ENCODE data around the gene SPATA22.
"Not testable (repeated sequence)": the region's sequence is repeated elsewhere in the genome, so short reads cannot be mapped to it uniquely, and the experiment has no call there.

Gene SPATA22, protein sequence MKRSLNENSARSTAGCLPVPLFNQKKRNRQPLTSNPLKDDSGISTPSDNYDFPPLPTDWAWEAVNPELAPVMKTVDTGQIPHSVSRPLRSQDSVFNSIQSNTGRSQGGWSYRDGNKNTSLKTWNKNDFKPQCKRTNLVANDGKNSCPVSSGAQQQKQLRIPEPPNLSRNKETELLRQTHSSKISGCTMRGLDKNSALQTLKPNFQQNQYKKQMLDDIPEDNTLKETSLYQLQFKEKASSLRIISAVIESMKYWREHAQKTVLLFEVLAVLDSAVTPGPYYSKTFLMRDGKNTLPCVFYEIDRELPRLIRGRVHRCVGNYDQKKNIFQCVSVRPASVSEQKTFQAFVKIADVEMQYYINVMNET

DNA sequence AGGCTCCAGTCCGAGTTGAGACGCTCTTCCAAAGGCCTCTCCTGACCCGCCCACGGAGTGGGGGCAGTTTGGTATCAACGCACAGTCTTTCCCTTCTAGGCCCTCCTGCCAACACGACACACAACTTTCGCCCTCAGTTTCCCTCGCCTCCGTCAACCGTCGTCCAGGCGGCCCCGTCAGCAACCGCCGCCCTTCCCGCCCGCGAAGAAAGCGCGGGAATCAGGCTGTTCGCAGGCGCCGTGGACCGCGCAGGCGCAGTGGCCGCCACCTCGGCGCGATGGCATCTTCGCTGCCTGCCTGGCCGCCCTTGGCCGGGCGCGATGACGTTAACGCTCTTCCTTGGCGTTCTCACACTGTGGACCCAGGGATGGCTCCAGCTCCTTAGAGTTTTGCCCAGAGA, at the start of gene SPATA22:
Gene SPATA22, minus strand, starts transcription at position 221 of the 400 bp plus-strand sequence. CDS start 2,494 bp downstream, outside the sequence.
- no peak for DNase-seq (ENCODE audit: low read depth)

DNA sequence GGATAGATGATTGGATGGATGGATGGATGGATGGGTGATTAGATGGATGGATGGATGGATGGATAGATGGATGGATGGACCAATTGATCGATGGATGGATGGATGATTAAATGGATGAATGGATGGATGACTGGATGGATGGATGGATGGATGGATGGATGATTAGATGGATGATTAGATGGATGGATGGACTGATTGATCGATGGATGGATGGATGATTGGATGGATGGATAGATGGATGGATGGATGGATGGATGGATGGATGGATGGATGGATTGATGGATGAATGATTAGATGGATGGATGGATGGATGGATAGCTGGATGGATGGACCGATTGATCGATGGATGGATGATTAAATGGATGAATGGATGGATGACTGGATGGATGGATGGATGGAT, 47.9 kb upstream of the SPATA22 start:
- DNase-seq (ENCODE audit: low read depth), result not testable (repeated sequence)

DNA sequence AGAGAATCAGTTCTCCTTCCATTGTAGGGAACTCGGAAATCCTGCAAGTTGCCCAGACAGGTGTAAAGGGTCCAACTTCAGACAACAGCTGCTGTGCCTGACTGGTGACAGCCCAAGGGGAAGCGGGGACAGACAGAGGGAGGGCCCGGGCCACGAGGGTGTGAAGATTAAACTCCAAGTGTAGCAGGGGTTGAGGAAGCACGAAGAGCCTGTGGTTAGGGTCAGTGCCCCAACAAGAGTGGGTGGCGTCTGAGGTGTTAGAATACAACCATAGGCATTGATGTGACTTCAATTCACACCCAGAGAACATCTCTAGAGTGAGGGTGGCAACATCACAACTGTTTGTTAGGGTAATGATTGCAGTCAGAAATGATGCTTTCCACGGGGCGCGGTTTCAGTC, 43.3 kb upstream of the SPATA22 start:
- no peak for DNase-seq (ENCODE audit: low read depth)

DNA sequence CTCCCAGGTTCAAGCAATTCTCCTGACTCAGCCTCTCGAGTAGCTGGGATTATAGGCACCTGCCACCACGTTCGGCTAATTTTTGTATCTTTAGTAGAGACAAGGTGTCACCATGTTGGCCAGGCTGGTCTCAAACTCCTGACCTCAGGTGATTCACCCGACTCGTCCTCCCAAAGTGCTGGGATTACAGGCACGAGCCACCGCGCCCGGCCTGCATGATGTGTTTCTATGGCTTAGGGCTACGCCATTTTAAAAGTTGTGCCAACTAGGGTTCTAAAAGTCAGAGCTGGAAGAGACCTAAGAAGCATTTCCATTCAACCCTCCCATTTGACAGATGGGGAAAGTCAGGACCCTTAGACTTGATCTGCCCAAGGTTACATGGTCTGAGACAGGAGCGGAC, 42.5 kb upstream of the SPATA22 start:
- not testable (repeated sequence) for DNase-seq (ENCODE audit: low read depth)

DNA sequence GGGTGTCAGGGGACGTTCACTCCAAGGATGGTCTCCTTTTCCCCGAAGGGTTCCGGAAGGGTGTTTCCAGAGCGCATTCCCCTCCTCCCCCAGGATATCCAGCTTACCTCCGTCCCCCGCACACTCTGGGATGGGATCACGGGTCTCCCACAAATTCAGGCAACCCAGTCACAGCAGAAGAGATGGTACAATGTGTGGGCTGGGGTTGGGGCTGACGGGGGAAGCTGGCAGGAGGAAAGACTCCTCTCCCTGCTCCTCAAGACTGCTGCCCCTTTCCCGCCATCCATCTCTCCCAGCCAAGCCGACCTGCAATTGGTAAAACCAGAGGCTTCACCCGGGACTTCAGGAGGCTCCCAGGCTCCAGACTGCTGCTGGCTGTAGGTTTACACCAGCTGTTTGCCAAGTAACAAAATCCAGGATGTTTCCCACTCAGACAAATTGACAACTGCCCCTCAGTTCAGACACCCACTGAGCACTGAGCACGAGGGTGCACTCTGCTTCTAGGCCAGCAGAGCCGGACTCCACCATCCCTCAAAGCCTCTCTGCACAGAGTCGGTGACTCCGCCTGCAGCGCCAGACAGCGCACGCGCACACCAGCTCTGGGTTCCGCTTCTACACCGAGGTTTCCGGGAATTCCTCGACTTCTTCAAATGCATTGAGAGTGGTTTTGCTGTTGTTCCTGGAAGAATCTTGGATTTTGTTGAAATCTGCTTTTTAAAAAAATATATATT, 41.9 kb upstream of the SPATA22 start:
- DNase-seq (ENCODE audit: low read depth), result no peak

DNA sequence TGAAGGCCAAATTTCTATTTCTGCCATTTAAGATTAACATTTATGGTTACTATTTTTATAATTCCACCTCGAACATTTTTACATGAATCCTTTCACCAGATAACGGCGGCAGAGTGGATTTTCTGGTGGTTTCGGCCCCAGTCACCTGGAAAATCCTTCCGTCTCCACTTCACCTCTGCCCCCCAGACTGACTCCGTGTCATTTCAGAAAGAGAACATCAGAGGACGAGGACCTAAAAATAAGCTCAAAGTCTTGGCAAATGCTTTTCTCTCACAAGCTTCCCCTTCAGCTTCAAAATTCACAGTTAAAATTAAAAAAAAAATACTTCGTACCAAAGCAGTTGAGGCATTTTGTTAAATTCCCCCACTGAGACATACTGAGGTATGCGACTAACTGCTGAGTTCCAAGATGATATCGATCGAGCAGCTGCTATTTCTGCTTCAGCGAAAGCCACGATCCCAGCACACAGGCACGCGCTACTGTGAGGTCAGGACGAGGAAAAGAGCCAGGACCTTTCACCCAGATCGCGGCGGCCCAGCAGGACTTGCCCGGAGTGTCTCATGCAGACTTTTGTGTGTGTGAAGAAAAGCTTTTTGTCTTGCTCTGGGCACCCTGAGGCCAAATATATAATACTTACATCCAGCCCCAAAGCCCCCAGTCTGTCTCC, 41.0 kb upstream of the SPATA22 start:
- no peak for DNase-seq (ENCODE audit: low read depth)

DNA sequence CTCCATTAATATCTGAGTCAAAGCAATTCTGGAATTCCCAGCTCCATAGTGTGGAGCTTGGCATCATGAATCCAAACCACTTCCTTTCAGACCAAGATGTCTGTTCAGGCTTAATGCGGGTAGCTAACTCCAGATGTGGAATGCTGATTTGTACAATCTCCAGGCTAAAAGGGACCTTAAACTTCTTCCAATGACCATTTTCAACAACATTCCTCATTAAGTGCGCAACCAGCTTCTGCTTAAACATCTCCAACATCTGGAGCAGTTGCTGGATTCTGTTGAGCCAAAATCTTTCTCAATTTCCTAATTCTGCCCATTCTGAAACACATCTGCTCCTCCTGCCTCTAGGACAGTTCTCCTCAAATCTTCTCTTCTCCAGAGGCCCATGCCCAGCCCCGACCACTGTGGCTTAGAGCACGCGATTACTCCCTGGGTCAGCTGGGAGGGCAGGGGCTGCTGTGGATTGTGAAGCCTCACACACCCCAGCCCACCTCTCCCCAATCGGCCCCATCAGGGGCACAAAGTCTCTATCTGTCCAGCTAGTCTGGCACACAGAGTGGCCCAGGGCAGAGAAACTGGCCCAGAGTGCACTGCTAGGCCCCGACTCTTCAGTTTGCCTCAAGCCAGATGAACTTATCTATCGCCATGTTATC, 40.4 kb upstream of the SPATA22 start:
- no peak for DNase-seq (ENCODE audit: low read depth)

DNA sequence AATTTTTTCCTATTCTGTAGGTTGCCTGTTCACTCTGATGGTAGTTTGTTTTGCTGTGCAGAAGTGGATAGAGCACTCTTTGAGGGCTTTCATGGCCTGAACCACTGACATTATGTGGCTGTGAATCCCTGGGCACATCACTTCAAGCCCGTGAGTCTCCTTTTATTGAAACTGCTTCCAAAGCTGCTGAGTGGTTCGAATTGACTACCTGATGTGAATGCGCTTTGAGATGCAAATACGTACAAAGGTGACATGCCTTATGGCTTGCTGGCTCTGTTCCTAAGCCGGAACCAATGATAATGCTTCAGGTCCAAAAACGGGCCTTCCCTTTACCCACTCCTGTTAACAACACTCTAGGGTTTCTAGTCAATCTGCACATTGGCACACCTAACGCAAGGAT, 38.5 kb upstream of the SPATA22 start:
- no peak for DNase-seq (ENCODE audit: low read depth)

DNA sequence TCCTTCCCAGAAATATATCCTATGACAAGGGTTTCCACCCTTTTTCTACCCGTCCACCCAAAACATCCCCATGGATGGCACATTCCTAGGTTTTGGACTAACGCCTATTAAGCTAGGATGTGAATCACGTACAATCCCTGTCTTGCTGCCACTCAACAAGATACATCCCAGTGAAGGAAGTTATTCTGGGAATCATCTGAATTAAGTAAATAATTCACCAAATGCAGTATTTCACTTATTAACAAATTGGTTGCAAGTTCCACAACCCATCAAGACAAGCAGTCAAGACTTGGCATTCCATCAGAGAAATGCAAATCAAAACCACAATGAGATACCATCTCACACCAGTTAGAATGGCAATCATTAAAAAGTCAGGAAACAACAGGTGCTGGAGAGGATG, 36.2 kb upstream of the SPATA22 start:
- DNase-seq (ENCODE audit: low read depth), result no peak

DNA sequence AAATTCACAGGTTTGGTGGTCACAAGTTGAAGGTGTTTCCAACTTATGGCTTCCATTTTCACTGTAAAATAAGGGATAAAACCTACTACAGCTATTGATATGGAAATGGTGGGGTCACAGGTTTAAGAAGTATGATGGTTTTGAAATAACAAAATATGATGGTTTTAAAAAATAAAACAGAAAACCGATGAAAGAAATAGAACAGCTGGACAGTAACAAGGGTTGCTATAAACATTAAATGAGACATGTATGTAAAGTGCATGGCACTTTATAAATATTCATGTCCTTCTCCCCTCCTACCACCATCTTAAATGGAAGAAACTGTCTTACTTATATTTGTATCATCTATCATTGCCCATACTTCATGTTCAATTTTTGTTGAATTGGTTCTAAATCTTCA, 35.5 kb upstream of the SPATA22 start:
- DNase-seq (ENCODE audit: low read depth), result no peak

DNA sequence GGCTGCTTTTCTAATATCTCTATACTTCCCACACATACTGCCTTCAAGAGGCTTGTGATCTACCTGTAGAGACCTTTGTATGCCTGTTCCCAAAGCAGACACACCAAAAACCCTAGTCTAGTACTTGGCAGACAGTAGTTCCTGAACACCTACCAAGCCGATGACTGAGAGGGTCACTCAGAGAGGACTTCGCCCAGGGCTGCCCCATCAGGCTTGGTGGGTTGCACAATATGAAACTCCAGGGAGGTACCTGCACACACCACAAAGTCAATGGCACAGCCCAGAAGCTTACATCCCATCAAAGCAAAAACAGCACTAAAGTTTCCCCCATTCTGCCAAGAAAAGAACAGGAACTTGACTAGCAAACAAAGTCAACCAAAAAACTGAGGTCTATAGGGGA, 34.4 kb upstream of the SPATA22 start:
- no peak for DNase-seq (ENCODE audit: low read depth)

DNA sequence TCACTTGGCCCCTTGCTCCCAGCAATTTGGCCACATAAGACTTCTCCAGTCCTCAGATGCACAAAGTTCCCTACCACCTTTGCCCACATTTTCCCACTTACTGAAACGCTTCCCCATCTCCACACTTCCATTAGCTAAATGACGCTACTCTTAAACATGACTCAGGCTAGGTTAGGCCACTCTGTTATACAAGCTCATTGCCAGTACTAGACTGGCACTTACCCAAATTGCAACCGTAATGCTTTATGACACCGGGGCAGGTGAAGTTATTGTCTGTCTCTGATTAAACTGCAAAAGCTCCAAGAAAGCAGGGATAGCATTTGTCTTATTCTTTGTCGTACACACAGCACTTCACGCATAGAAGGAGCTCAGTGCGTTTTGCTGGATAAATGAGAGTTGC, 33.4 kb upstream of the SPATA22 start:
- no peak for DNase-seq (ENCODE audit: low read depth)

DNA sequence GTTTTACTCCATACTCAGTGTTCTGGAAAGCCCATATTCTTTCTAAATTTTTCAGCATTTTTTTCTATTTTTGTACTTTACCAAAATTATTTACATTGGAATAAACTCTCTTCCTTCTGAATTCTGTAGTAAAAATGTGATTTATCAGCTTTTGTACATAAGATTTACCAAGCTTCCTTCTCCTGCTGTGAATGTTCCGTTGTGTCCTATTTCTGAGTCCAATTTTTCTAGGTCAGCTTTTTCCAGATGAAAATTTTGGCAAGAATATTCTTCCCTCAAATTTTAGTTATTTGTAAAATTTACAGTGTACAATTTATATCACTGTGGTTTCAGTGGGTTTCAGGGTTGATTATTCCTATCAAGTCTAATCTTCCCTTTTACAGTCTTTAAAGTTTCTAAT, 31.7 kb upstream of the SPATA22 start:
- no peak for DNase-seq (ENCODE audit: low read depth)

DNA sequence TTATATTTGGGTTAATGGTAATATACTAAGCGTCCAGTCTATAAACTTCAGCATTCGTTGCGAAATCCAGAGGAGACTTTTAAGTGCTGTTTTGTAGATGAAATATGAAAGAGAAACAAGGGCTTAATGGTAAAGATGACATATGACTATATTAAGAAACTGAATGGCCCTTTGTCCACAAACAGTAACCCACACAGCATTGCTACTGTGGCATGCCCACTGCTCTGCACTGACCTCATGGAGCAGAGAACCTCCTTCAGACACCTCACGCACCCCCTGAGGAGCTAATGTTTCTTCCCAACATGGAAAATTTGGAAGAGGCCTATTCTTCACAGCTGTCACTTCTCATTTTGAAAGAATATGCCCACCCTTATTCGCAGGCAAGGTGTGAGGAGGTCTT, 30.8 kb upstream of the SPATA22 start:
- no peak for DNase-seq (ENCODE audit: low read depth)

DNA sequence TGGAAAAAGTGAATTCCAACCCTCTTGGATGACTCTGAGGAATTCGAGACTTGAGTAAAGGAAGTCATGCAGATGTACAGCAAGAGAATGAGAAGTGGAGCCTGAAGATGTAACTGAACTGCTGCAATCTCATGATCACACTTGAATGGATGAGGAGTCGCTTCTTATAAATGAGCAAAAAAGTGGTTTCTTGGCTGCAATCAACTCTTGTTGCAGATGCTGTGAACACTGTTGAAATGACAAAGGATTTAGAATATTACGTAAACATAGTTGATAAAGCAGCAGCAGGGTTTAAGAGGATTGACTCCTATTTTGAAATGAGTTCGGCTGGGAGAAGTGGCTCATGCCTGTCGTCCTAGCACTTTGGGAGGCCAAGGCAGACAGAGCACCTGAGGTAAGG, 29.7 kb upstream of the SPATA22 start:
- DNase-seq (ENCODE audit: low read depth), result no peak

DNA sequence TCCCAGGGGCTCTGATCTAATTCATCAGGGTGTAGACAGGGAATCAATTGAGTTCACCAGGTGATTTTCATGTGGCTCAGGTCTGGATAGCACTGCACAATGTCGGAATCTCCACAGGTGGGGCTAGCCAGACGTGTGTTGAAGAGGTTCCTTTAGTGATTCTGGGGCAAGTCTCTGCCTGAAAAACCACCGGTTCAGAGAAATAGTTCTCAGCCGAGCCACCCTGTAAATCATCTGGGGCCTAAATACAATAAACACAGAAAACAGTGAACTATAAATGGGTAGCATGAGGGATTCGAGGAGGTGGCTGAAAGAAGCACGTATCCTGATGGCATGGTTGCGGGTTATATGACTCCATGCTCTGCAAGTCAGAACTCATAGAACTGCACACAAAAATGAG, 25.5 kb upstream of the SPATA22 start:
- DNase-seq (ENCODE audit: low read depth), result no peak

DNA sequence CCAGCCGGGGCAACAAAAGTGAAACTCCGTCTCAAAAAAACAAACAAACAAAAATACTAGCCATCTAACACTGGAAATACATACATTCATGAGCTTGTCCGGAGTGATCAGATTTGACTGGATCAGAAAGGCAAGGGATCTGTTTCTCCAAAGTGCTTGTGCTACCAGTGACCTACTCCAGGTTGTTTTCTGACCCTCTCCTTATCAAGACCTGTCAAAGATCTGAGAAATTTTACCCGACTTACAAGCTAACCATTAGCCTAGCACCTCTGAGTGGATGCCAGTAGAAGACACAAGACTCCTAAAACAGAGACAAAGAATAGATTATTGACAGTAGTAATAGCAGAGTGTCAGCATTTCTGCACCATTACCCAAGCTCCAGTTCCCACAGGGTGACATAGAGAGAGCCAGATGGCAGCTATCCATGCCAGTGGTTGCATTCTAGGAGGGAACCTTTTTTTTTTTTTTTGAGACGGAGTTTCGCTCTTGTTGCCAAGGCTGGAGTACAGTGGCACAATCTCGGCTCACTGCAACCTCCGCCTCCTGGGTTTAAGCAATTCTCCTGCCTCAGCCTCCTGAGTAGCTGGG, 14.0 kb upstream of the SPATA22 start:
- no peak for DNase-seq (ENCODE audit: low read depth)

DNA sequence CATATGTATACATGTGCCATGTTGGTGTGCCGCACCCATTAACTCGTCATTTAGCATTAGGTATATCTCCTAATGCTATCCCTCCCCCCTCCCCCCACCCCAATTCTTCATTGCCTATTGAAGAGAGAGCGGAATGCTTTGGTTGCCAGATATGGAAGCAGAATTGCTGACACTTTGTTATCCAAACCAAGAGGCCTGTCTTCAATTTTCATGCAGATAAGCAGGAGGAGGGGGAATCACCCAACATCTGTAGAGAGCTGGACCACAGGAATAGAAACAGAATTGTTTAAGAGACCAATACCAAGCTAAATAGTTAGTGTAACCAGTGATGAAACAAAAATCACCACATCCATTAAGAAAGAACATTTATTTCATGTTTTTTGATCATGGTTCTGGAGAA, 11.2 kb upstream of the SPATA22 start:
- no peak for DNase-seq (ENCODE audit: low read depth)

DNA sequence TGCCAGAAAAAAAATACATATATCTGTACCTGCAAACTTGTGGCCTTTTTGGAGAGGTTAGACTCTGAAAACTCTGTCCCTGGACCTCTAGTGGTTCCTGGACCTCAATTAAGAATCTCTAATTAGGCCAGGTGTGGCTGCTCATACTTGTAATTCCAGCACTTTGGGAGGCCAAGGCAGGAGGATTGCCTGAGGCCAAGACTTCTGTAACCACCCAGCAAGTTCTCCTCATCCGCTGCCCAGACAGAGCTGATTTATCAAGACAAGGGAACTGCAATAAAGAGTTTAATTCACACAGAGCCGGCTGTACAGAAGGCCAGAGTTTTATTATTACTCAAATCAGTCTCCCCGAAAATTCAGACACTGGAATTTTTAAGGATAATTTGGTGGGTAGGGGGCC, 8.4 kb upstream of the SPATA22 start:
- no peak for DNase-seq (ENCODE audit: low read depth)

DNA sequence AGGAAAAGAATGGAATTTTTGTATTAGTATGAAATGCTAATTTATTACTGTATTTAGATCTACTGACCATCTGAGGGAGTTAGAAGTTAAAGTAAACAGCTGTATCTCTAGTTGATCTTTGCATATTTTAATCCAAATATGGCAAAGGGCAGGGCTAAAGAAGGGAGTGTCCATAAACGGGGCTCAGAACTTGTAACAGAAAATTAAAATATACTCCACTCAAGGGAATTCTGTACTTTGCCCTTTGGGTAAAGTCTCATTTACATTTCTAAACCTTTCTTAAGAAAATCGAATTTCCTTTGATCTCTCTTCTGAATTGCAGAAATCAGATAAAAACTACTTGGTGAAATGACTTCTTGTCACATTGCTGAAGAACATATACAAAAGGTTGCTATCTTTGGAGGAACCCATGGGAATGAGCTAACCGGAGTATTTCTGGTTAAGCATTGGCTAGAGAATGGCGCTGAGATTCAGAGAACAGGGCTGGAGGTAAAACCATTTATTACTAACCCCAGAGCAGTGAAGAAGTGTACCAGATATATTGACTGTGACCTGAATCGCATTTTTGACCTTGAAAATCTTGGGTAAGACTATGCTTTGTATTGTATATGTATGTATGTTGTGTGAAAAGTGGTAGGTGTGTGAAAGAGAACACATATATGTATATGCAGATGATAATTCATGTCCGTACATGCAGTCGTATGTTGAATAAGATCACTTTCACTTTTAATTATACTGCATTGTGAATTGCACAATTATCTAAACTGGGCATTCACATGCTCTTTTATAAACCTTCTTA, 4.4 kb upstream of the SPATA22 start, which contains the start of gene ASPA:
Gene ASPA, plus strand, starts transcription at position 186 of the 799 bp plus-strand sequence. Its CDS starts 163 bp downstream, at position 349.
- no peak for DNase-seq (ENCODE audit: low read depth)

DNA sequence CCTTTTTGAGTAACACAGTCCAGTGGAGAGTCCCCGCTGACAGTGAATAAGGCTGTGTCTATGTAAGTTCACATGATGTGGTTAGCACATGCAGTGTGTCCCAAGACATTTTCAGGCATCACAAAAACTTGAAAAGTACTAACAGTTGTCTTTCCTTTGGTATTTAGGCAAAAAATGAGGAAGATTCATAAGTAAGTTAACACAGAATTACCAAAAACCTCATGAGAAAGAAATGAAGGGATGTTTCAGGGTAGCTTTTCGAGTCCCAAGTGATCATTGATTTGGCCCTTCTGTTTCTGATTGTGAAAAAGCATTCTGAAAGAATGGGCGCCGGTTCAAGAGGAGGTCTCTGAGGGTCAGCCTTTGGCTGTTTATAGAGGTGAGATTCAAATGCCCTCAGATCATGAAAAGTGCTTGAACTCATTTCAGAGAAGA, 3.6 kb upstream of the SPATA22 start:
- no peak for DNase-seq (ENCODE audit: low read depth)
